Upper lobe of right lung (tissue), 1 donor: ENCODE data around the gene HPGD. TPM values are rescaled to one million over a fixed set of nuclear protein-coding genes. Genes with fewer than 3 reads are reported as not detected.

ENCODE experiments used
- ATAC-seq: fragments of 200-7000 bp; cut with Tn5 transposase; one replicate; pipeline ENCODE4 v1.9.1; 2020; ENCODE audit warnings: mild to moderate bottlenecking, moderate library complexity
- DNase-seq: peaks from one replicate; pipeline ENCODE4 v3.0.0-alpha.2; 2020
- H3K27ac ChIP-seq: fragments of 200-600 bp; one replicate; pipeline ENCODE4 v1.8.0; 2022
- H3K27me3 ChIP-seq: fragments of 200-600 bp; one replicate; pipeline ENCODE4 v1.8.0; 2022; ENCODE audit warnings: mild to moderate bottlenecking
- H3K36me3 ChIP-seq: fragments of 200-600 bp; one replicate; pipeline ENCODE4 v1.8.0; 2022
- H3K4me1 ChIP-seq: fragments of 200-600 bp; one replicate; pipeline ENCODE4 v1.8.0; 2022
- H3K4me3 ChIP-seq: fragments of 200-600 bp; one replicate; pipeline ENCODE4 v1.8.0; 2022; ENCODE audit warnings: mild to moderate bottlenecking
- H3K9me3 ChIP-seq: fragments of 200-600 bp; one replicate; pipeline ENCODE4 v1.8.0; 2022
- intact Hi-C: fragments of 100-400 bp; cut with DNase I; formaldehyde crosslinking; loops from one replicate; pipeline ENCODE4 v1.11.0; 2022
- total RNA-seq: library from RNA; stranded (reverse); fragmentation: NEBNext Ultra II Directional; extraction: Animal tissue kit (Norgen Biotek cat#: 25700); gene quantifications from one replicate; pipeline ENCODE4 v1.2.1, GENCODE V29; 2021
- TF ChIP-seq, protein P1 (sequence below): fragments of 200-600 bp; IDR thresholded peaks from one replicate; pipeline ENCODE4 v1.8.0; 2022; ENCODE audit warnings: antibody characterized with exemption
- donor health status: DM: no; HTN: yes; CAD: no; lungs with severe emphysema.

The HPGD gene
- total RNA-seq, 1 donor from 2014 or later: 77.2 TPM

DNA sequence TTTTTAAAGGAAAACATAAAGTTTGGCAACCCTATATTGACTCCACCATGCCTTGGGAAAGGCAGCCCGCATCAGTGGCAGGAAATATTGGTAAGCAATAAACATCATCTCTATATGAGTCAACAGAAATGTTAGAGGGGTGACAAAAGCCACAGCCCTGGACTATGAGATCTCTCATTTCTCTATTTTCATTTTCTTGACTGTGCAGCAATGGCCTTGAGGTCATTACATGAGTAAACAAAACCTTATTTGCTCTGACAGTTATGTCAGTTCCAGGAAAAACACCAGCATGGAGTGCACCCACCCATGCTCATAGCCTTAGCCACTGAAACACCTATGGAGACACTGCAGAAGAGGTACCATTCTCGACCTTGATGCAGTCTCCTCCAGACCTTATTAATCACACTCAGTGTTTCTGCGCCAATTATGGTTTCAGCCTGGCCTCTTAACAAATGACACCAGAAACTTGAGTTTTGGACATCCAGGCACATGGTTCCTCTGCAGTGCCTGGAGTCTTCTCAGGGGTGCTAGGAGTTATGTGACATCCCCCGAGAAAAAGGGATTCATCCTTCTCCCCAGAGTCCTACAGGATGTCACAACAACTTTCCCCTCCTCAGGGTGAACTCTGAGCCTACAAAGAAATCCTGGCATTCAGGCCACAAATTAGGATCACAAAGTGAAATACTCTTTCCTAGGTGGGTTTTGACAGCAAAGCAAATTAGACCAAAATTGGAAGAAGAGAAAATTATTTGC, 16.0 kb upstream of the HPGD start:
- ATAC-seq (peak; percentile 31), DNase-seq (no peak)

GRCh38 chr4:174537634-174538033, 15.3 kb upstream of the HPGD start:
- intact Hi-C loops: no loop called here
- no peak for ATAC-seq

More for the DNA sequence above, 16.0 kb upstream of the HPGD start:
- Histone ChIP-seq H3K27me3 (no peaks in the 10 kb centered on the region), H3K36me3 (no peaks in the 10 kb centered on the region), H3K4me3 (no peak overlapping the region), H3K4me1 (no peaks in the 10 kb centered on the region), H3K27ac (no peak overlapping the region), H3K9me3 (no peaks in the 10 kb centered on the region)
- intact Hi-C loops: no loop called here
- TF ChIP-seq, protein P1, sequence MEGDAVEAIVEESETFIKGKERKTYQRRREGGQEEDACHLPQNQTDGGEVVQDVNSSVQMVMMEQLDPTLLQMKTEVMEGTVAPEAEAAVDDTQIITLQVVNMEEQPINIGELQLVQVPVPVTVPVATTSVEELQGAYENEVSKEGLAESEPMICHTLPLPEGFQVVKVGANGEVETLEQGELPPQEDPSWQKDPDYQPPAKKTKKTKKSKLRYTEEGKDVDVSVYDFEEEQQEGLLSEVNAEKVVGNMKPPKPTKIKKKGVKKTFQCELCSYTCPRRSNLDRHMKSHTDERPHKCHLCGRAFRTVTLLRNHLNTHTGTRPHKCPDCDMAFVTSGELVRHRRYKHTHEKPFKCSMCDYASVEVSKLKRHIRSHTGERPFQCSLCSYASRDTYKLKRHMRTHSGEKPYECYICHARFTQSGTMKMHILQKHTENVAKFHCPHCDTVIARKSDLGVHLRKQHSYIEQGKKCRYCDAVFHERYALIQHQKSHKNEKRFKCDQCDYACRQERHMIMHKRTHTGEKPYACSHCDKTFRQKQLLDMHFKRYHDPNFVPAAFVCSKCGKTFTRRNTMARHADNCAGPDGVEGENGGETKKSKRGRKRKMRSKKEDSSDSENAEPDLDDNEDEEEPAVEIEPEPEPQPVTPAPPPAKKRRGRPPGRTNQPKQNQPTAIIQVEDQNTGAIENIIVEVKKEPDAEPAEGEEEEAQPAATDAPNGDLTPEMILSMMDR: no peak

DNA sequence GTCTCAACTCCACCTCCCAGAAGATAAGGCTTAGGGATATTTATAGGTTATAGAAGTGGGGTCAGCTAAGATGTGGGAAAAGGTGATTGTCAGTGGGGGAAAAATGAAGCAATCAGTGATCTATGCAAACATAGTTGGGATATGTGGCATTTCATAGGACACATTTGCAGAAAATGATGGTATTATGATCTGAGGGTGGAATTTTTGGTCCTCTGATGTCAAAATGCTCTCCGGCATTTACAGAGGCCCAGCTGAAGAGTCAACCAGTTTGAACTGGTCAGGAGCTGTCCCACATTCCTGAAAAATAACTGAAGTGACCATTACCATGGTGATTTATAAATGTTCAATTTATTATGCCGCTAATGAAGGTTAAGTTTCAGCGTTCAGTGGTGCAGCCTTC, 12.2 kb upstream of the HPGD start:
- H3K4me1 ChIP-seq: no peaks in the 10 kb centered on the region
- H3K4me3 ChIP-seq: no peak overlapping the region
- no peaks in the 10 kb centered on the region for H3K9me3 ChIP-seq
- intact Hi-C loops: no loop called here
- TF ChIP-seq, protein P1: no peak
- ATAC-seq (no peak), DNase-seq (no peak)
- H3K36me3 ChIP-seq: no peaks in the 10 kb centered on the region
- no peak overlapping the region for H3K27ac ChIP-seq
- no peaks in the 10 kb centered on the region for H3K27me3 ChIP-seq

More at GRCh38 chr4:174537634-174538033, 15.3 kb upstream of the HPGD start:
- Histone ChIP-seq H3K36me3 (no peaks in the 10 kb centered on the region), H3K27me3 (no peaks in the 10 kb centered on the region), H3K27ac (no peak overlapping the region), H3K4me3 (no peak overlapping the region), H3K9me3 (no peaks in the 10 kb centered on the region), H3K4me1 (no peaks in the 10 kb centered on the region)
- TF ChIP-seq, protein P1: no peak
- no peak for DNase-seq

DNA sequence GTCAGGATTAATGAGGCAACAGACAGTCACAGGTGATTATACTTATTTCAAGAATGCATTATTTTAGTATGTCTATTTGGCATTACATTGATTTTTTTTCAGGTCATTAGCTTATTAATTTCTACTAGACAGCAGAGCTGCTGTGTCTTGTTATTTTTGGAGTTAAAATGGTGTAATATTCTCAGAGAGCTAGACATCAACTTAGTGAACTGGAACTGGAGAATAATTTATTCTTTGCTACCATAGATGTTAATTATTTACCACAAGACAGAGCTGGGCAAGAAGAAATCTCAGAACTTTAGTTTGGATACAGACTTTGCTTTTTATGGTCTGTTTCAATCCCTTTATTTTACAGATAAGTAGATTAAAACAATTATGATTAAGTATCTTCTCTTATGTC, 10.2 kb upstream of the HPGD start:
- H3K9me3 ChIP-seq: no peaks in the 10 kb centered on the region
- H3K27ac ChIP-seq: no peak overlapping the region
- intact Hi-C loops: no loop called here
- H3K4me1 ChIP-seq: no peaks in the 10 kb centered on the region
- TF ChIP-seq, protein P1: no peak
- DNase-seq: no peak
- no peaks in the 10 kb centered on the region for H3K27me3 ChIP-seq
- ATAC-seq: no peak
- H3K4me3 ChIP-seq: no peak overlapping the region
- no peaks in the 10 kb centered on the region for H3K36me3 ChIP-seq

- Histone ChIP-seq H3K4me1 (no peaks in the 10 kb centered on the region), H3K9me3 (no peaks in the 10 kb centered on the region), H3K4me3 (no peak overlapping the region), H3K36me3 (no peaks in the 10 kb centered on the region), H3K27ac (no peak overlapping the region), H3K27me3 (no peaks in the 10 kb centered on the region)
- DNase-seq (no peak), ATAC-seq (no peak)
- intact Hi-C loops: no loop called here
- TF ChIP-seq, protein P1: no peak
Measured at GRCh38 chr4:174531486-174531885, 9.2 kb upstream of the HPGD start.
